Gastroesophageal sphincter (tissue), 3 donors: ENCODE data around the gene BOK.

ENCODE experiments used
- EP300 ChIP-seq: sonication (generic); formaldehyde crosslinking; IDR thresholded peaks from one replicate; pipeline ENCODE4 v1.6.1; 2017; ENCODE audit warnings: antibody characterized with exemption, mild to moderate bottlenecking
- POLR2A ChIP-seq, 2 donors: fragments of 450-650 bp; IDR thresholded peaks; one replicate each; pipeline ENCODE4 v1.6.1; 2017; ENCODE audit warnings: antibody characterized with exemption in 2 of 2, mild to moderate bottlenecking in 2 of 2, moderate library complexity in 1 of 2
- POLR2AphosphoS5 ChIP-seq: sonication (generic); formaldehyde crosslinking; IDR thresholded peaks from one replicate; pipeline ENCODE4 v1.6.1; 2017; ENCODE audit warnings: antibody characterized with exemption
- TF ChIP-seq, protein P1 (sequence below), 4 experiments: fragments of 200-600 bp in 2 of 4; fragments of 450-650 bp in 2 of 4; sonication (generic) in 1 of 4; IDR thresholded peaks; one replicate each; pipeline ENCODE4 v1.5.1; 2017 to 2019; ENCODE audit warnings: antibody characterized with exemption in 4 of 4, mild to moderate bottlenecking in 2 of 4, moderate library complexity in 2 of 4

DNA sequence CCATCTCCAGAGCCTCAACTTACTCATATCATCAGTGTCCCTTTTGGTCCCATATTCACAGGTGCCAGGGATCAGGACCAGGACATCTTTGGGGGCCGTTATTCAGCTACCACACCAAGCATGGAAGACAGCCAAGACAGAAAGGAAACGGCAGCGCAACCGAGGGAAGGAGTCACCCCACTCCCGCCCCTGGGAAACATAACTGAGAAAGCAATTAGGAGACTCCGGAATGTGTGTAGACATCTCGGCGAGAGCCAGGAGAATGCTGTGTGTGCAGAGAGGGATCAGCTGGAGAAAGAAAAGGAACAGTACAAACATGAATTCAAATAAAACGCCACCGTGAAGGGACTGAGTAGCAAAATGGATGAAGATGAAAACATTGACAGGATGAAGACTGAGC lies 13.4 kb upstream of the BOK start:
- TF ChIP-seq, protein P1, sequence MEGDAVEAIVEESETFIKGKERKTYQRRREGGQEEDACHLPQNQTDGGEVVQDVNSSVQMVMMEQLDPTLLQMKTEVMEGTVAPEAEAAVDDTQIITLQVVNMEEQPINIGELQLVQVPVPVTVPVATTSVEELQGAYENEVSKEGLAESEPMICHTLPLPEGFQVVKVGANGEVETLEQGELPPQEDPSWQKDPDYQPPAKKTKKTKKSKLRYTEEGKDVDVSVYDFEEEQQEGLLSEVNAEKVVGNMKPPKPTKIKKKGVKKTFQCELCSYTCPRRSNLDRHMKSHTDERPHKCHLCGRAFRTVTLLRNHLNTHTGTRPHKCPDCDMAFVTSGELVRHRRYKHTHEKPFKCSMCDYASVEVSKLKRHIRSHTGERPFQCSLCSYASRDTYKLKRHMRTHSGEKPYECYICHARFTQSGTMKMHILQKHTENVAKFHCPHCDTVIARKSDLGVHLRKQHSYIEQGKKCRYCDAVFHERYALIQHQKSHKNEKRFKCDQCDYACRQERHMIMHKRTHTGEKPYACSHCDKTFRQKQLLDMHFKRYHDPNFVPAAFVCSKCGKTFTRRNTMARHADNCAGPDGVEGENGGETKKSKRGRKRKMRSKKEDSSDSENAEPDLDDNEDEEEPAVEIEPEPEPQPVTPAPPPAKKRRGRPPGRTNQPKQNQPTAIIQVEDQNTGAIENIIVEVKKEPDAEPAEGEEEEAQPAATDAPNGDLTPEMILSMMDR (IDR thresholded peaks at IDR 0.05) = no peak
- TF ChIP-seq POLR2AphosphoS5 = no peak
- TF ChIP-seq EP300 = no peak
- TF ChIP-seq POLR2A (IDR thresholded peaks at IDR 0.05) = no peak
